Calu3 (cell line): ENCODE results near the gene CYP2W1. TPM values are rescaled to one million over a fixed set of nuclear protein-coding genes. Genes with fewer than 3 reads are reported as not detected.

Source experiments
- BruUV-seq: library from RNA; stranded (reverse); fragments of 400-500 nt; replicated peaks from 2 replicates; lab custom pipeline; 2021; lab: Mats Ljungman, UMichigan
- CTCF ChIA-PET: fragments of 300-600 bp; sonication (Branson Sonifier 250); formaldehyde crosslinking; loops from one replicate; lab custom pipeline; 2022; ENCODE audit warnings: antibody characterized with exemption; lab: Charles Lee
- DNase-seq: peaks from one replicate; pipeline ENCODE4 v3.0.0; 2022
- H3K27ac Mint-ChIP-seq: one replicate; pipeline ENCODE4 v1.8.0; 2022; ENCODE audit warnings: mixed read lengths; ENCODE audit not compliant: unreplicated experiment
- H3K27me3 Mint-ChIP-seq: one replicate; pipeline ENCODE4 v1.8.0; 2022; ENCODE audit warnings: mixed read lengths; ENCODE audit not compliant: unreplicated experiment
- H3K36me3 Mint-ChIP-seq: one replicate; pipeline ENCODE4 v1.8.0; 2022; ENCODE audit warnings: mild to moderate bottlenecking, moderate library complexity, mixed read lengths; ENCODE audit not compliant: insufficient read depth, unreplicated experiment
- H3K4me1 Mint-ChIP-seq: one replicate; pipeline ENCODE4 v1.8.0; 2022; ENCODE audit warnings: mild to moderate bottlenecking, low read depth, mixed read lengths; ENCODE audit not compliant: unreplicated experiment
- H3K4me3 Mint-ChIP-seq: one replicate; pipeline ENCODE4 v1.8.0; 2022; ENCODE audit warnings: mild to moderate bottlenecking, low read depth, moderate library complexity, mixed read lengths; ENCODE audit not compliant: unreplicated experiment
- H3K9me3 Mint-ChIP-seq: one replicate; pipeline ENCODE4 v1.8.0; 2022; ENCODE audit warnings: low read depth, mixed read lengths; ENCODE audit not compliant: unreplicated experiment
- CTCF ChIP-seq: fragments of 200-600 bp; IDR thresholded peaks from one replicate; pipeline ENCODE4 v1.8.0; 2022; ENCODE audit warnings: antibody characterized with exemption; ENCODE audit not compliant: unreplicated experiment
- intact Hi-C: fragments of 100-400 bp; cut with micrococcal nuclease; formaldehyde crosslinking; loops from one replicate; pipeline ENCODE4 v1.10.0; 2022; ENCODE audit not compliant: unreplicated experiment
- total RNA-seq: library from RNA; stranded (reverse); gene quantifications from 2 replicates; pipeline ENCODE4 v1.2.3, GENCODE V29; 2022

CYP2W1 gene
- total RNA-seq, 1 experiment from 2014 or later = 0.71 TPM

GRCh38 chr7:991729-992656, 9.0 kb downstream of the CYP2W1 start:
- CTCF ChIA-PET = interaction anchor here (0.6 to 4.4 kb wide), 11 partner anchors 11 to 194 kb away, joined by 4 to 153 read pairs (median 6); partner anchors contain the start of gene GPR146
- H3K4me3 Mint-ChIP-seq = no peak overlapping the region
- no peaks in the 10 kb centered on the region for H3K9me3 Mint-ChIP-seq
- no TSS peak for BruUV-seq
- peaks cover 49% of the 10 kb centered on the region for H3K36me3 Mint-ChIP-seq
- DNase-seq = no peak
- intact Hi-C loops = loop anchor here (2.0 kb wide), 1 partner anchor 185 kb away; no protein-coding TSS in a partner anchor
- H3K27me3 Mint-ChIP-seq = no peaks in the 10 kb centered on the region
- peak overlapping the region; percentile 57 for H3K27ac Mint-ChIP-seq
- TF ChIP-seq CTCF = no peak
- peaks cover 17% of the 10 kb centered on the region for H3K4me1 Mint-ChIP-seq

GRCh38 chr7:992709-993607, 10.0 kb downstream of the CYP2W1 start:
- intact Hi-C loops = loop anchor here (1.0 to 2.0 kb wide), 2 partner anchors 72 to 184 kb away; no protein-coding TSS in a partner anchor
- CTCF ChIA-PET = interaction anchor here (0.5 to 4.4 kb wide), 21 partner anchors 12 to 193 kb away, joined by 3 to 153 read pairs (median 4); partner anchors contain the start of gene GPR146
- no TSS peak for BruUV-seq
- Mint-ChIP-seq H3K27ac (peak overlapping the region; percentile 87), H3K4me1 (peaks cover 13% of the 10 kb centered on the region), H3K4me3 (peak overlapping the region; percentile 36), H3K36me3 (peaks cover 50% of the 10 kb centered on the region), H3K9me3 (no peaks in the 10 kb centered on the region), H3K27me3 (no peaks in the 10 kb centered on the region)
- peak; percentile 100 for TF ChIP-seq CTCF
- DNase-seq = peak; percentile 99

- intact Hi-C loops = no loop called here
These were observed 11.8 kb downstream of the CYP2W1 start for GRCh38 chr7:994592-995308.

More at GRCh38 chr7:994592-995308, 11.8 kb downstream of the CYP2W1 start:
- TF ChIP-seq CTCF = no peak
- CTCF ChIA-PET = interaction anchor here (1.0 to 4.4 kb wide), 3 partner anchors 63 to 181 kb away, joined by 4 to 153 read pairs (median 4); no protein-coding TSS in a partner anchor
- H3K27me3 Mint-ChIP-seq = no peaks in the 10 kb centered on the region
- no peak overlapping the region for H3K27ac Mint-ChIP-seq
- H3K36me3 Mint-ChIP-seq = peaks cover 53% of the 10 kb centered on the region
- peaks cover 9% of the 10 kb centered on the region for H3K4me1 Mint-ChIP-seq
- no peak overlapping the region for H3K4me3 Mint-ChIP-seq
- BruUV-seq = no TSS peak
- DNase-seq = no peak
- H3K9me3 Mint-ChIP-seq = no peaks in the 10 kb centered on the region
